ENCODE results near the gene NEK6.

NEK6 gene

GRCh38 chr9:124263213-124263612 lies 5.5 kb downstream of the NEK6 start:
- DNase-seq = no peak

- DNase-seq = no peak
Observed at GRCh38 chr9:124263800-124264426, 6.2 kb downstream of the NEK6 start.

- no peak for DNase-seq
Observed at GRCh38 chr9:124264823-124265233, 7.1 kb downstream of the NEK6 start.

- no peak for DNase-seq
Observed at GRCh38 chr9:124265551-124265950, 7.8 kb downstream of the NEK6 start.

GRCh38 chr9:124266139-124266825 lies 8.5 kb downstream of the NEK6 start:
- DNase-seq = no peak

GRCh38 chr9:124266826-124267201 lies 9.1 kb downstream of the NEK6 start:
- no peak for DNase-seq

GRCh38 chr9:124267271-124267807 lies 9.6 kb downstream of the NEK6 start:
- no peak for DNase-seq

- no peak for DNase-seq
Observed at GRCh38 chr9:124268248-124268647, 10.5 kb downstream of the NEK6 start.

- DNase-seq = no peak
Observed at GRCh38 chr9:124268661-124269060, 10.9 kb downstream of the NEK6 start.

GRCh38 chr9:124269556-124269955 lies 11.8 kb downstream of the NEK6 start:
- no peak for DNase-seq

- DNase-seq = no peak
Observed at GRCh38 chr9:124270504-124271335, 13.0 kb downstream of the NEK6 start.

- DNase-seq = no peak
Observed at GRCh38 chr9:124271660-124272059, 13.9 kb downstream of the NEK6 start.

GRCh38 chr9:124272118-124272517 lies 14.4 kb downstream of the NEK6 start:
- no peak for DNase-seq

GRCh38 chr9:124272979-124273378 lies 15.2 kb downstream of the NEK6 start:
- no peak for DNase-seq

GRCh38 chr9:124273427-124274160 lies 15.8 kb downstream of the NEK6 start:
- no peak for DNase-seq

- no peak for DNase-seq
Observed at GRCh38 chr9:124274226-124274625, 16.5 kb downstream of the NEK6 start.

- DNase-seq = no peak
Observed at GRCh38 chr9:124274738-124275137, 17.0 kb downstream of the NEK6 start.

- no peak for DNase-seq
Observed at GRCh38 chr9:124277420-124277819, 19.7 kb downstream of the NEK6 start.

- DNase-seq = no peak
Observed at GRCh38 chr9:124278054-124278540, 20.3 kb downstream of the NEK6 start.

GRCh38 chr9:124279531-124280175 lies 21.9 kb downstream of the NEK6 start:
- DNase-seq = no peak

- DNase-seq = no peak
Observed at GRCh38 chr9:124280176-124280691, 22.5 kb downstream of the NEK6 start.

GRCh38 chr9:124281931-124282371 lies 24.2 kb downstream of the NEK6 start:
- no peak for DNase-seq

Data from stimulated activated CD4-positive, alpha-beta T cell treated with anti-CD3 and anti-CD28 coated beads, Interleukin-4, amount 100 ng/mL, for 24 hours (primary cell).